Gastroesophageal sphincter (tissue), 3 donors: Measurements from ENCODE around the gene FZD4.

Experiments used
- POLR2AphosphoS5 ChIP-seq: sonication (generic); formaldehyde crosslinking; IDR thresholded peaks from one replicate; pipeline ENCODE4 v1.6.1; 2017; ENCODE audit warnings: antibody characterized with exemption
- TF ChIP-seq, protein P1 (sequence below), 4 experiments: fragments of 200-600 bp in 2 of 4; fragments of 450-650 bp in 2 of 4; sonication (generic) in 1 of 4; IDR thresholded peaks; one replicate each; pipeline ENCODE4 v1.5.1; 2017 to 2019; ENCODE audit warnings: antibody characterized with exemption in 4 of 4, mild to moderate bottlenecking in 2 of 4, moderate library complexity in 2 of 4

- TF ChIP-seq, protein P1, sequence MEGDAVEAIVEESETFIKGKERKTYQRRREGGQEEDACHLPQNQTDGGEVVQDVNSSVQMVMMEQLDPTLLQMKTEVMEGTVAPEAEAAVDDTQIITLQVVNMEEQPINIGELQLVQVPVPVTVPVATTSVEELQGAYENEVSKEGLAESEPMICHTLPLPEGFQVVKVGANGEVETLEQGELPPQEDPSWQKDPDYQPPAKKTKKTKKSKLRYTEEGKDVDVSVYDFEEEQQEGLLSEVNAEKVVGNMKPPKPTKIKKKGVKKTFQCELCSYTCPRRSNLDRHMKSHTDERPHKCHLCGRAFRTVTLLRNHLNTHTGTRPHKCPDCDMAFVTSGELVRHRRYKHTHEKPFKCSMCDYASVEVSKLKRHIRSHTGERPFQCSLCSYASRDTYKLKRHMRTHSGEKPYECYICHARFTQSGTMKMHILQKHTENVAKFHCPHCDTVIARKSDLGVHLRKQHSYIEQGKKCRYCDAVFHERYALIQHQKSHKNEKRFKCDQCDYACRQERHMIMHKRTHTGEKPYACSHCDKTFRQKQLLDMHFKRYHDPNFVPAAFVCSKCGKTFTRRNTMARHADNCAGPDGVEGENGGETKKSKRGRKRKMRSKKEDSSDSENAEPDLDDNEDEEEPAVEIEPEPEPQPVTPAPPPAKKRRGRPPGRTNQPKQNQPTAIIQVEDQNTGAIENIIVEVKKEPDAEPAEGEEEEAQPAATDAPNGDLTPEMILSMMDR (IDR thresholded peaks at IDR 0.05), result no peak
- TF ChIP-seq POLR2AphosphoS5, result no peak
Measured at GRCh38 chr11:86912238-86912637, 43.0 kb downstream of the FZD4 start.
